HG02973 (cell line): ENCODE measurements around the gene GAMT.

ENCODE experiments used
- ATAC-seq: cut with Tn5 transposase; IDR thresholded peaks from one replicate; pipeline ENCODE4 v1.9.1; 2021; ENCODE audit warnings: moderate library complexity; ENCODE audit not compliant: unreplicated experiment

Gene GAMT

GRCh38 chr19:1434040-1434366, 32.7 kb upstream of the GAMT start:
- no peak for ATAC-seq

- no peak for ATAC-seq
These were observed 32.0 kb upstream of the GAMT start for GRCh38 chr19:1433119-1434039.

GRCh38 chr19:1432507-1432887, 31.2 kb upstream of the GAMT start:
- no peak for ATAC-seq

GRCh38 chr19:1431759-1432506, 30.6 kb upstream of the GAMT start:
- ATAC-seq = no peak

GRCh38 chr19:1430246-1430645, 28.9 kb upstream of the GAMT start:
- ATAC-seq = no peak

- no peak for ATAC-seq
These were observed 28.4 kb upstream of the GAMT start for GRCh38 chr19:1429750-1430149.

- no peak for ATAC-seq
These were observed 27.5 kb upstream of the GAMT start for GRCh38 chr19:1428738-1429391.

- no peak for ATAC-seq
These were observed 26.0 kb upstream of the GAMT start for GRCh38 chr19:1427221-1427920.

- no peak for ATAC-seq
These were observed 25.4 kb upstream of the GAMT start for GRCh38 chr19:1426736-1427135.

GRCh38 chr19:1425902-1426301, 24.6 kb upstream of the GAMT start:
- ATAC-seq = no peak

- ATAC-seq = no peak
These were observed 23.9 kb upstream of the GAMT start for GRCh38 chr19:1425102-1425837.

- ATAC-seq = no peak
These were observed 23.0 kb upstream of the GAMT start for GRCh38 chr19:1424192-1424955.

- ATAC-seq = no peak
These were observed 22.3 kb upstream of the GAMT start for GRCh38 chr19:1423436-1424191.

GRCh38 chr19:1422943-1423342, 21.6 kb upstream of the GAMT start:
- no peak for ATAC-seq

GRCh38 chr19:1422360-1422759, 21.0 kb upstream of the GAMT start:
- ATAC-seq = no peak

- no peak for ATAC-seq
These were observed 20.6 kb upstream of the GAMT start for GRCh38 chr19:1421958-1422305.

GRCh38 chr19:1421218-1421957, 20.0 kb upstream of the GAMT start:
- ATAC-seq = no peak

- ATAC-seq = no peak
These were observed 19.2 kb upstream of the GAMT start for GRCh38 chr19:1420590-1420989.
